NCI-H748 treated with DMSO at 0.1 percent for 48 hours (cell line): Measurements from ENCODE around the gene WDR20.

Source experiments
- DNase-seq: peaks from one replicate; lab custom pipeline; 2025; lab: John Stamatoyannopoulos, UW

The WDR20 gene

DNA sequence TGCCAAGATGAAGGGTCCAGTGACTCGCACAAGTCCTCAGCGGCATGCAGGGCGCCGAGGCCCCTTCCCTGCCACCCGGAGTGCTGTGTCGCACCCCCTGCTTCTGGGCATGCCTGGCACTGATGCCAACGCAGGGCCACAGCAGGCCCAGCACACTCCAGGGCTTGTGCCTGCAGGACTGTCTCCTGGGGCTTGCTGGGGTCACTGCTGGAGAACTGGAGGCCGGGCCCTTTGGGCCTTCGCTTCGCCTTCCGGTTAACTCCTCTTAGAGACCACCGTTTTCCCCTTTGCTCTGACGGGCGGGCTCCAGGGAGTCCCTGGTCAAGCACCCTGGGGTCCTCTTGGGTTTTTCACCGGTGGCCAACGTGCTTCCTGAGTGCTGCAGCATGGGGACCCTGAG, 79.6 kb downstream of the WDR20 start:
- DNase-seq, result no peak

DNA sequence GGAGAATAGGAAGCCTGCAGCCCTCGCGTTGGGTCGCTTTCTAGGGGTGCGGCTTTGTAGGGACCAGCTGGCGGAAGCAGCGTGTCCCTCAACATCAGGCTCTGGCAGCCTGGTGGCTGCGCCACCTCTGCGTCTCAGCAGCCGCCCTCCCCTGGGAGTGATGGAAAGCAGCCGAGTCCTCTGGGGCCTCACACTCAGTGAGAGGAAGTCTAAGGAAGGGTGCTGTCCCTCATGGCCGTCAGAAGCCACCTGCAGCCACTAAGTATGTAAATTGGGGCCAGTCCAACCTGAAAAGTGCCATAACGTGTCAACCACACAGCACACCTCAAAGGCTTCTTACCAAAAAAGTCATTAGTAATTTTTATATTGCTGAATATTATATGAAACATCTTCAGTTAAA, 80.3 kb downstream of the WDR20 start:
- DNase-seq, result no peak

DNA sequence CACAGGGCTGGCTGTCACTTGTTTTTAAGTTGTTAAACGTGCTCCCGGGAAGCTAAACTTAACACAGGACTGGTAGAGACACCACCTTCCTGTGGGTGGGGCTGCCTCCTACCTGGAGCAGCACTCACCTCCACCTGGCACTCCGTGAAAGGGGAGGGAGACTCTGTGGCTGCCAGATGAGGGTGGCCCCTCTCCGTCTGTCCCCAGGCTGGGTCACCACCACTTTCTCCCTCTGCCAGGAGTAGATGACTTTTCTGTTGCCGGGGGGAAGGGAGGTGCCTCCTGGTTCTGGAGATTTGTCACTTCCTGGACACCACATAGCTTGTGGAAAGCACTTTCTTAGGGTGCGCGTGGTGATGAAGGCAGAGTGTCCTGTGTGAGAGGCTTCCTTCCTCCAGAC, 81.3 kb downstream of the WDR20 start:
- no peak for DNase-seq

GRCh38 chr14:102222009-102222575, 82.4 kb downstream of the WDR20 start:
- no peak for DNase-seq

DNA sequence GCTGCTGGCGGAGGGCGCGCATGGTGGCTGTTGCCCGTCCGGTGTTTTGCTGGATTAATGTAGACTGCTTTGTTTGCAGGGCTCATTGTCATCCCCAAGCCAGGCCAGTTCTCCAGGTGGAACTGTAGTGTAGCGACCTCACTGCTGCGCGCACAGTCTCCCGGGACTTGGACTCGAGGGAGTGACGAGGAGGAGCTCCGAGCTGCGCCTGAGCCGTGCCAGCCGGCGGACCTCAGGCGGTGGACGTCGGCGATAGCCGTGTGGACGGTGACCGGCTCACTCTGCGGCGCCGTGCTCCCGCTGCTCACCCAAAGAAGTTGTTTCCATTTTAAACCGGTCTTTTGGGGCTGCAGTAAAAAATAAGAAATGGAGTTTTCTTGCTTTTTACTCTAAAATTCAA, 83.1 kb downstream of the WDR20 start:
- DNase-seq, result no peak

DNA sequence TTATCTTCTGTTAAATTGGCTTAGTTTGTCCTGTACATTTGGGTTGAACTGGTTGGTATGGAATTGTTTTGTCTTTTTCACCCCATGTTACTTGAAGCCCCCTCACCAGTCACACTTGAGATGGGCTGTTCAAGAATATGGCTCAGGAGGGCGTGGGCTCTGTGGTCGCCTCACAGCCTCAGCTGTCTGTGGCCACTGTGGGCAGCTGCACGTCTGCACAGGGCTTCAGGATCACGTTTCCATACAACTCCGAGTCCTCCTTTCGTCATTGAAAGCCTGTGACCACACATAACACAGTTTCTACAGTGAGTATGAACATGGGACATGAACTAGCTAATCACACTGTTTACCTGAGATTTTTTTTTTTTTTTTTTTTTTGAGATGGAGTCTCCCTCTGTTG, 84.0 kb downstream of the WDR20 start:
- no peak for DNase-seq

GRCh38 chr14:102225386-102225785, 85.7 kb downstream of the WDR20 start:
- no peak for DNase-seq

DNA sequence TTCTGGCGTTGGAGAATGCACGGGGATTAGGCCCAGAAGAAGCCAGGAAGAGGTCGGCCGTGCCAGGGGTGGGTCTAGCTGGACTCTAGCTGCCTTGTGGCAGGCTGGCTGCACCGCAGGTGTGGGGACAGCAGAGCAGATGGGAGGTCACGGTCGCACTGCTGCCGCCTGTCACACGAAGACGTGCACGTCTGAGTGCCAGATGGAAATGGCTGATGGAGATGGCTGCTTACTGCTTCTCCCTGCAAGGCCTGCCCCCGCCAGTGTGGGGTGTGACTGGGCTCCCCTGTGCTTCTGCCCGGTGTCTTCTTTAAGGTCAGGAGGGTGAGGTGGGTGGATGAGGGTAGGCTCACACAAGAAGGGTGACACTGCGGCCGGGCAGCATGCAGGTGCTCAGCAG, 86.2 kb downstream of the WDR20 start:
- no peak for DNase-seq

- DNase-seq, result no peak
These were observed 86.8 kb downstream of the WDR20 start for GRCh38 chr14:102226356-102227125.

- DNase-seq, result no peak
These were observed 87.7 kb downstream of the WDR20 start for GRCh38 chr14:102227184-102227964.

DNA sequence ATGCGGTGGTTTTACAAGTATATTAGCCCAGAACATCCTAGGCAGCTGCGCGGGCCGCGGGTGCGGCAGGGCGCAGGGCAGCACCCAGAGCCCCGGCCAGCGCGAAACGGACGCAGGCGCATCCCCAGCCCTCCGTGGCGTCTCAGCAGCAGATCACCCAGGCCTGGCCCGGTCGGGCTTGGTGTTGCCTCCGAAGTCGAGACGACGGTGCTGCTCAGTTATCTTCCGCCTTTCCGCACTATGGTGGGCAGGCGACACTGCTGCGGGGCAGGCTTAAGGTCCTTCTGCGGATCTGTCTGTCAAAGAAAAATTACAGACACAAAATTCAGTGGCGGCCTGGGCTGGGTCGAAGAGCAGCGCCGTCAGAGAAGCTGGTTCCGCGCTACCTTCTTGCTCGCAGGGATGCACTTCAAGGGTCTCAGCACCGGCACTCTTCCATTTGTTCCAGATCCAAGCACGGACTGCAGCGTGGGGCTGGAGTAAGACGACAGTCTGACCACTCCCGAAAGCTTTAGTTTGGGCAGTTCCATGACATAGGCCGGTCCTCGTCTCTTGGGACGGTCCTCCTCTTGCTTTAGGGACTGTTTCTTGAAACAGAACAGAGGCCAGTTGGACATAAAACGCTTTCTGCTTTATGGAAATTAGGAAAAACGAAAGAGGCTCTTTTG, 89.5 kb downstream of the WDR20 start:
- no peak for DNase-seq

GRCh38 chr14:102229739-102230092, 90.0 kb downstream of the WDR20 start:
- DNase-seq, result no peak

DNA sequence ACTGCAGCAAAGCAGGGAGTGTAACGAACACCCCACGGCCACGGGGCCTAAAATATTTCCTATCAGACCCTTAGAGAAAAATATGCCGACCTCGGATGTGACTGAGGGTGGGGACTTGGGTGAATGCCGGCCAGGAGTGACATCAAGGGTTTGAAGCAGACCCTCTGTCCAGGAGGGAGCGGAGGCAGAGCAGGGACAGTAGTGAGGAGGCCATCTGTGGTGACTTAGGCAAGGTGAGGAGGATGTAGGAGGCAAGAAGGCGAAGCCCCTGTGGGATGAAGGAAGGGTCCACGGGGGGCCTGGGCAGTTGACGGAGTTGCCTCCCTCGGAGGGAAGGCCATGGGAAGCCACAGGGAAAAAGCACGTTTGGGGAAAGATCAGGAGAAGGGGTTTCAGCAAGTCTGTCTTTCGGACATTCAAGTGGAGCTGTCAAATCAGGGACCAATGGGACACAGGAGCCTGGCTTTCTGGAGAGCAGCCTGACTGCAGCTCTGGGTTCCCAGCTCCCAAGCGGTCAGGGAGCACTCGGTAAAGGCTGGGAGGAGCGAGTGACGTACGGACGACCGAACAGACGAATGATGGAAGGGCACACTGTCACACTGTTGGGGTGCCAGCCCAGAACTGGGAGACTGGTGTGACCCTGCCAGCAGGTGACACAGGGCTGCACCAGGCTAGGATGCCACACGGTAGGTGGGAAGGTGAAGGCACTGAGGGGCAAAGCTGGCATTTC, 90.9 kb downstream of the WDR20 start:
- DNase-seq, result no peak

- no peak for DNase-seq
These were observed 92.0 kb downstream of the WDR20 start for GRCh38 chr14:102231476-102232347.

- DNase-seq, result no peak
These were observed 92.6 kb downstream of the WDR20 start for GRCh38 chr14:102232348-102232625.

DNA sequence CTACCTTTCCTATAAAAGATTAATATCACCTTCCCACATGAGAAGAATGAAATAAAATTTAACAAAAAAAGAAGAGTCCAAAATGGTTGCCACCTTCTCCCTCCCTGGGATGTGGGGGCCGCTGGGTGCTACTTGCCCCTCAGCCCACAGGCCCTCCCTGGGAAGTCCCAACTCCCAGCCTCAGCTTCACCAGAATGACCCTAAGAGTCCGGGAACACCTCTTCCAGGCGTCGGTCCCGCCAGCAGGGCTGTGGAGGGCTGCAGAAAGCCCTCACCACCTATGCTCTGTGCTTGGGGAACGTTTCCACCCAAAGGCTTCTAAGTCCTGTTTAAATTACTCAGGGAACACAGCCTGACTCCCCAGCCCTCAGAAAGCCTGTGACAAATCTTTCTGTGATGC, 93.4 kb downstream of the WDR20 start:
- no peak for DNase-seq

- DNase-seq, result no peak
These were observed 94.9 kb downstream of the WDR20 start for GRCh38 chr14:102234331-102235264.

DNA sequence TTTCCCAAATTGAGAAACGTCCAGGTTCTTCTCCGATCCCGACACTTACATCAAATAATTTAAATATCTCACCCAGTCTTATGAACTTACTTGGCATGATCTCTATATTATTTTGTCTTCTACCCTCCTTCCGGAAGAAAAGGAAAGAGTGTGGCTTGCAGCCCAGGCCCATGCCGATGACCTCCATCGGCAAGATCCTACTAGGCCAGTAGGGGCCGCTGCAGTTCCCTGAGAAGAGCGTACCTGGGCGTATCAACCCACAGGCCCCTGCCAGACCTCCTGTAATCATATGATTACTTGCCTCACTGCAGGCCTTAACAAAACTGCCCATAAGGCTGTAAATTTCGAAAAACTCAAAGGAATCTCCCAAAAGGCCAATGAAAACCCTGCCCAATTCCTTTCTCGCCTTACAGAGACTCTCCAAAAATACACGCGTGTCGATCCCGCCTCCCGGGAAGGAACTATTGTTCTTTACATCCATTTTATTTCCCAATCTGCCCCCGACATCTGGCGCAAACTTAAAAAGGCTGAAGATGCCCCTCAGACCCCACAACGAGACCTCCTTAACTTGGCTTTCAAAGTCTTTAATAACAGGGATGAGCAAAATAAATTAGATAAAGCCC, 95.7 kb downstream of the WDR20 start:
- DNase-seq, result peak; percentile 64

- DNase-seq, result no peak
These were observed 96.3 kb downstream of the WDR20 start for GRCh38 chr14:102236026-102236425.

DNA sequence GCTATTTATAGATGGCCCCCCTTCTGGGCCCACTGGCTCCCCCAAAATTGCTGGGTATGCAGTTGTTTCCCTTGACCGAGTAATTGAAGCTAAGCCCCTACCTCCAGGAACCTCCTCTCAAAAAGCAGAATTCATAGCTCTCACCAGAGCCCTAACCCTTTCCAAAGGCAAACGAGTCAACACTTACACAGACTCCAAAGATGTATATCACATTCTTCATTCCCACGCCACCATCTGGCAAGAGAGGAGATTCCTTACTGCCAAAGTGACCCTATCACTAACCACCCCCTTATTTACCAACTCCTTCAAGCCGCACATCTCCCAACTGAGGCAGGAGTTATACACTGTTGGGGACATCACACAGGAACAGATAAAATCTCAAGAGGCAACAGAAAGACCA, 98.4 kb downstream of the WDR20 start:
- DNase-seq, result no peak
